H9 (cell line): ENCODE data around the gene WDR37. TPM values are rescaled to one million over a fixed set of nuclear protein-coding genes. Genes with fewer than 3 reads are reported as not detected.
A peak's percentile ranks its signal among the peaks of the same experiment; 100 is the strongest.

Source experiments
- DNase-seq: peaks from one replicate; pipeline ENCODE4 v3.0.0-alpha.2; 2017
- H2AFZ ChIP-seq: one replicate; pipeline ENCODE4 v1.6.1; 2013; ENCODE audit warnings: mild to moderate bottlenecking, low read length, control low read depth, moderate library complexity
- H2AK5ac ChIP-seq: 2 replicates; pipeline ENCODE4 v1.6.1; 2013; ENCODE audit warnings: low read length, control low read depth, mixed read lengths; ENCODE audit not compliant: insufficient read length
- H2BK120ac ChIP-seq: one replicate; pipeline ENCODE4 v1.6.1; 2013; ENCODE audit warnings: low read depth, mild to moderate bottlenecking, low read length, control low read depth, inconsistent platforms; ENCODE audit not compliant: poor library complexity, severe bottlenecking
- H2BK12ac ChIP-seq: 2 replicates; pipeline ENCODE4 v1.6.1; 2013; ENCODE audit warnings: low read length, control low read depth, mixed read lengths, low read depth; ENCODE audit not compliant: insufficient read length
- H2BK15ac ChIP-seq: 2 replicates; pipeline ENCODE4 v1.6.1; 2013; ENCODE audit warnings: low read depth, low read length, control low read depth
- H2BK20ac ChIP-seq: one replicate; pipeline ENCODE4 v1.6.1; 2013; ENCODE audit warnings: low read depth, mild to moderate bottlenecking, low read length, control low read depth, inconsistent platforms; ENCODE audit not compliant: poor library complexity, severe bottlenecking
- H2BK5ac ChIP-seq: 2 replicates; pipeline ENCODE4 v1.6.1; 2013; ENCODE audit warnings: low read length, control low read depth, mixed read lengths; ENCODE audit not compliant: insufficient read length
- H3K14ac ChIP-seq: 2 replicates; pipeline ENCODE4 v1.6.1; 2013; ENCODE audit warnings: low read length, control low read depth; ENCODE audit not compliant: insufficient read depth
- H3K18ac ChIP-seq: 2 replicates; pipeline ENCODE4 v1.6.1; 2013; ENCODE audit warnings: low read depth, mild to moderate bottlenecking, mixed read lengths, low read length, control low read depth; ENCODE audit not compliant: insufficient read length
- H3K23ac ChIP-seq: 2 replicates; pipeline ENCODE4 v1.6.1; 2013; ENCODE audit warnings: low read length, control low read depth, mixed read lengths, low read depth; ENCODE audit not compliant: insufficient read length
- H3K23me2 ChIP-seq: 2 replicates; pipeline ENCODE4 v1.6.1; 2013; ENCODE audit warnings: low read depth, mild to moderate bottlenecking, mixed read lengths, low read length, control low read depth; ENCODE audit not compliant: insufficient read length, poor library complexity, severe bottlenecking
- H3K27ac ChIP-seq: 2 replicates; pipeline ENCODE4 v1.5.1; 2013; ENCODE audit warnings: low read length, control low read depth, mixed read lengths, low read depth; ENCODE audit not compliant: insufficient read length
- H3K27me3 ChIP-seq: 2 replicates; pipeline ENCODE4 v1.6.1; 2013; ENCODE audit warnings: low read length, control low read depth, inconsistent platforms; ENCODE audit not compliant: insufficient read depth
- H3K4ac ChIP-seq: 2 replicates; pipeline ENCODE4 v1.6.1; 2013; ENCODE audit warnings: low read depth, mild to moderate bottlenecking, control low read depth, inconsistent platforms, low read length, moderate library complexity
- H3K4me1 ChIP-seq: 2 replicates; pipeline ENCODE4 v1.6.1; 2013; ENCODE audit warnings: low read length, control low read depth, inconsistent platforms; ENCODE audit not compliant: insufficient read depth
- H3K4me2 ChIP-seq: 2 replicates; pipeline ENCODE4 v1.6.1; 2013; ENCODE audit warnings: low read length, control low read depth, mixed read lengths; ENCODE audit not compliant: insufficient read length, insufficient read depth
- H3K56ac ChIP-seq: 2 replicates; pipeline ENCODE4 v1.6.1; 2013; ENCODE audit warnings: low read depth, mild to moderate bottlenecking, mixed read lengths, low read length, control low read depth; ENCODE audit not compliant: insufficient read length
- H3K79me1 ChIP-seq: 2 replicates; pipeline ENCODE4 v1.6.1; 2013; ENCODE audit warnings: low read depth, mild to moderate bottlenecking, moderate library complexity, low read length, control low read depth, inconsistent platforms; ENCODE audit not compliant: insufficient read depth, poor library complexity, severe bottlenecking
- H3K79me2 ChIP-seq: 2 replicates; pipeline ENCODE4 v1.6.1; 2013; ENCODE audit warnings: low read length, control low read depth, inconsistent platforms; ENCODE audit not compliant: insufficient read depth
- H3K9ac ChIP-seq: 2 replicates; pipeline ENCODE4 v1.6.1; 2013; ENCODE audit warnings: low read length, control low read depth, mixed read lengths; ENCODE audit not compliant: insufficient read length; ENCODE audit errors: extremely low read depth
- H3K9me3 ChIP-seq: one replicate; pipeline ENCODE4 v1.6.1; 2013; ENCODE audit warnings: low read depth, low read length, inconsistent platforms; ENCODE audit not compliant: control insufficient read depth
- H3T11ph ChIP-seq: one replicate; pipeline ENCODE4 v1.6.1; 2013; ENCODE audit warnings: mild to moderate bottlenecking, low read length, control low read depth, inconsistent platforms
- H4K20me1 ChIP-seq: one replicate; pipeline ENCODE4 v1.6.1; 2013; ENCODE audit not compliant: control insufficient read depth, insufficient read length, insufficient read depth
- H4K5ac ChIP-seq: 2 replicates; pipeline ENCODE4 v1.6.1; 2013; ENCODE audit warnings: low read depth, mild to moderate bottlenecking, mixed read lengths, low read length, control low read depth; ENCODE audit not compliant: insufficient read length
- H4K8ac ChIP-seq: replicated peaks from 2 replicates; pipeline ENCODE4 v1.6.1; 2013; ENCODE audit warnings: low read length, control low read depth, mixed read lengths, low read depth; ENCODE audit not compliant: insufficient read length
- H4K91ac ChIP-seq: 2 replicates; pipeline ENCODE4 v1.6.1; 2013; ENCODE audit warnings: low read depth, mild to moderate bottlenecking, moderate library complexity, mixed read lengths, low read length, control low read depth; ENCODE audit not compliant: insufficient read length
- H3K27ac Mint-ChIP-seq, 3 experiments: 2 replicates in 2 of 3; 3 replicates in 1 of 3; pipeline ENCODE4 v1.8.0; 2020 to 2021; ENCODE audit warnings: mixed read lengths in 3 of 3, mild to moderate bottlenecking in 1 of 3, moderate library complexity in 1 of 3
- H3K27me3 Mint-ChIP-seq: 2 replicates; pipeline ENCODE4 v1.8.0; 2021; ENCODE audit warnings: low read depth, mild to moderate bottlenecking, moderate library complexity, mixed read lengths
- H3K36me3 Mint-ChIP-seq, 3 experiments: 2 replicates in 2 of 3; 3 replicates in 1 of 3; pipeline ENCODE4 v1.8.0; 2020 to 2021; ENCODE audit warnings: low read depth in 3 of 3, mixed read lengths in 3 of 3; ENCODE audit not compliant: insufficient read depth in 1 of 3
- H3K4me1 Mint-ChIP-seq, 2 experiments: 2 replicates each; pipeline ENCODE4 v1.8.0; 2020; ENCODE audit warnings: mixed read lengths in 2 of 2
- H3K4me3 Mint-ChIP-seq, 2 experiments: 2 replicates in 1 of 2; 3 replicates in 1 of 2; pipeline ENCODE4 v1.8.0; 2020 to 2021; ENCODE audit warnings: mild to moderate bottlenecking in 2 of 2, mixed read lengths in 2 of 2, moderate library complexity in 1 of 2
- H3K9me3 Mint-ChIP-seq, 2 experiments: 2 replicates in 1 of 2; 3 replicates in 1 of 2; pipeline ENCODE4 v1.8.0; 2020; ENCODE audit warnings: mild to moderate bottlenecking in 2 of 2, mixed read lengths in 2 of 2, moderate library complexity in 1 of 2
- WGBS: extraction: QIAGEN DNeasy Blood & Tissue Kit; methylation state at CpG from one replicate; pipeline ENCODE4 v1.1.7; 2013; ENCODE audit warnings: missing lambda C conversion rate, low lambda C conversion rate, mixed read lengths; ENCODE audit not compliant: insufficient read length; ENCODE audit errors: extremely low coverage; 5-methylcytosine and 5-hydroxymethylcytosine counted together
- total RNA-seq: library from RNA; stranded (reverse); gene quantifications from 2 replicates; pipeline ENCODE4 v1.2.1, GENCODE V29; 2021
- TF ChIP-seq, protein P1 (sequence below): fragments of 200-600 bp; sonication (generic); conservative IDR thresholded peaks from 3 replicates; pipeline ENCODE4 v1.8.0; 2021; ENCODE audit warnings: antibody characterized with exemption, mild to moderate bottlenecking

Gene WDR37
- total RNA-seq, 1 experiment from 2014 or later: 13.1 TPM

- no peaks in the 10 kb centered on the region for H3K27me3 ChIP-seq
- no peak overlapping the region for H3K23ac ChIP-seq
- TF ChIP-seq, protein P1, sequence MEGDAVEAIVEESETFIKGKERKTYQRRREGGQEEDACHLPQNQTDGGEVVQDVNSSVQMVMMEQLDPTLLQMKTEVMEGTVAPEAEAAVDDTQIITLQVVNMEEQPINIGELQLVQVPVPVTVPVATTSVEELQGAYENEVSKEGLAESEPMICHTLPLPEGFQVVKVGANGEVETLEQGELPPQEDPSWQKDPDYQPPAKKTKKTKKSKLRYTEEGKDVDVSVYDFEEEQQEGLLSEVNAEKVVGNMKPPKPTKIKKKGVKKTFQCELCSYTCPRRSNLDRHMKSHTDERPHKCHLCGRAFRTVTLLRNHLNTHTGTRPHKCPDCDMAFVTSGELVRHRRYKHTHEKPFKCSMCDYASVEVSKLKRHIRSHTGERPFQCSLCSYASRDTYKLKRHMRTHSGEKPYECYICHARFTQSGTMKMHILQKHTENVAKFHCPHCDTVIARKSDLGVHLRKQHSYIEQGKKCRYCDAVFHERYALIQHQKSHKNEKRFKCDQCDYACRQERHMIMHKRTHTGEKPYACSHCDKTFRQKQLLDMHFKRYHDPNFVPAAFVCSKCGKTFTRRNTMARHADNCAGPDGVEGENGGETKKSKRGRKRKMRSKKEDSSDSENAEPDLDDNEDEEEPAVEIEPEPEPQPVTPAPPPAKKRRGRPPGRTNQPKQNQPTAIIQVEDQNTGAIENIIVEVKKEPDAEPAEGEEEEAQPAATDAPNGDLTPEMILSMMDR: peak; percentile 23; the same call in 1 of the 3 replicates
- H3T11ph ChIP-seq: no peak overlapping the region
- H2BK12ac ChIP-seq: no peak overlapping the region
- H3K56ac ChIP-seq: no peak overlapping the region
- no peak for DNase-seq
- no peak overlapping the region for H2AK5ac ChIP-seq
- no peak overlapping the region for H4K91ac ChIP-seq
- no peaks in the 10 kb centered on the region for H3K4me1 ChIP-seq
- H2BK20ac ChIP-seq: no peak overlapping the region
- H2BK120ac ChIP-seq: no peak overlapping the region
- H3K23me2 ChIP-seq: no peaks in the 10 kb centered on the region
- no peak overlapping the region for H3K4me2 ChIP-seq
- no peak overlapping the region for H3K27ac ChIP-seq
- Mint-ChIP-seq H3K4me3 (no peak overlapping the region), H3K27me3 (peaks cover 5% of the 10 kb centered on the region), H3K36me3 (peaks cover 0 to 9% (median 1%) of the 10 kb centered on the region in 3 experiments; a peak in 3 of 7 replicates), H3K27ac (no peak overlapping the region; a peak in 1 of 7 replicates), H3K9me3 (peaks cover 10 to 11% of the 10 kb centered on the region in 2 experiments; a peak in 4 of 5 replicates), H3K4me1 (peaks cover 3% of the 10 kb centered on the region in 2 experiments)
- H3K79me2 ChIP-seq: no peaks in the 10 kb centered on the region
- no peak overlapping the region for H2BK15ac ChIP-seq
- H4K8ac ChIP-seq: no peak overlapping the region
- H4K20me1 ChIP-seq: no peaks in the 10 kb centered on the region
- no CpG with 5 or more reads among the region's 17 CpGs for WGBS
- no peak overlapping the region for H3K14ac ChIP-seq
- H3K9ac ChIP-seq: no peak overlapping the region
- no peak overlapping the region for H2AFZ ChIP-seq
- no peak overlapping the region for H4K5ac ChIP-seq
- H2BK5ac ChIP-seq: no peak overlapping the region
- no peak overlapping the region for H3K4ac ChIP-seq
- no peak overlapping the region for H3K18ac ChIP-seq
- H3K9me3 ChIP-seq: no peaks in the 10 kb centered on the region
- H3K79me1 ChIP-seq: no peaks in the 10 kb centered on the region
Measured at GRCh38 chr10:1148855-1149605, 92.8 kb downstream of the WDR37 start.
